Posterior vena cava (tissue), 2 donors: Measurements from ENCODE around the gene RNF208. TPM values are rescaled to one million over a fixed set of nuclear protein-coding genes. Genes with fewer than 3 reads are reported as not detected.

Experiments
- DNase-seq: peaks from one replicate; pipeline ENCODE4 v3.0.0-alpha.2; 2020; ENCODE audit warnings: low spot score
- intact Hi-C, 2 donors: fragments of 100-400 bp; cut with DNase I; formaldehyde crosslinking; loops; one replicate each; pipeline versions ENCODE4 v1.14.1 to v1.14.2; 2022 to 2023
- total RNA-seq, 2 donors: library from RNA; stranded (reverse); fragmentation: NEBNext Ultra II Directional; extraction: Animal tissue kit (Norgen Biotek cat#: 25700); gene quantifications; one replicate each; pipeline ENCODE4 v1.2.1, GENCODE V29; 2021
- donor health status: DM: yes; HTN: yes; CAD: no.
- donor health status: DM: yes; HTN: yes; CAD: no.

The RNF208 gene
- total RNA-seq, 2 donors from 2014 or later, result 2.3 to 2.7 TPM

GRCh38 chr9:137187386-137187785, 34.7 kb downstream of the RNF208 start:
- no peak for DNase-seq
- intact Hi-C loops, result no loop called here

DNA sequence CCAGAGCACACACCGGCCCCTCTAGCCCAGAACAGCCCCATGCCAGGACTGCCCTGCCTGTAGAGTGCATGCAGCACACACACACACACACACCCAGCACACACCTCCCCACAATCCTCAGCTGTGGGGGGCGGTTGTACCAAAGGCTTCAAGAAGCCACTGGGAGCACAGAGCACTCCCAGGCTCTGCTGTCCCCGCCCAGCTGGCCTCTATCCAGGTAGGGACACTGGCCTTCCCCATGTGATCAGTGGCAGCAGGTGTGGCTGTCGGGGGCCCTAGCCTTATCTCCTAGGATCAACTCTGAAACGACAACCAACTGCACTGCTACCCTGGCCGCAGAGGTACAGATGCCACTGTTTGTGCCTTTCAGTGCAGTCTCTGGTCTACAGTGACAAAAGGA, 35.7 kb downstream of the RNF208 start:
- DNase-seq, result no peak
- intact Hi-C loops, result no loop called here

- intact Hi-C loops, result no loop called here
- DNase-seq, result no peak
Measured at GRCh38 chr9:137185921-137186320, 36.1 kb downstream of the RNF208 start.

DNA sequence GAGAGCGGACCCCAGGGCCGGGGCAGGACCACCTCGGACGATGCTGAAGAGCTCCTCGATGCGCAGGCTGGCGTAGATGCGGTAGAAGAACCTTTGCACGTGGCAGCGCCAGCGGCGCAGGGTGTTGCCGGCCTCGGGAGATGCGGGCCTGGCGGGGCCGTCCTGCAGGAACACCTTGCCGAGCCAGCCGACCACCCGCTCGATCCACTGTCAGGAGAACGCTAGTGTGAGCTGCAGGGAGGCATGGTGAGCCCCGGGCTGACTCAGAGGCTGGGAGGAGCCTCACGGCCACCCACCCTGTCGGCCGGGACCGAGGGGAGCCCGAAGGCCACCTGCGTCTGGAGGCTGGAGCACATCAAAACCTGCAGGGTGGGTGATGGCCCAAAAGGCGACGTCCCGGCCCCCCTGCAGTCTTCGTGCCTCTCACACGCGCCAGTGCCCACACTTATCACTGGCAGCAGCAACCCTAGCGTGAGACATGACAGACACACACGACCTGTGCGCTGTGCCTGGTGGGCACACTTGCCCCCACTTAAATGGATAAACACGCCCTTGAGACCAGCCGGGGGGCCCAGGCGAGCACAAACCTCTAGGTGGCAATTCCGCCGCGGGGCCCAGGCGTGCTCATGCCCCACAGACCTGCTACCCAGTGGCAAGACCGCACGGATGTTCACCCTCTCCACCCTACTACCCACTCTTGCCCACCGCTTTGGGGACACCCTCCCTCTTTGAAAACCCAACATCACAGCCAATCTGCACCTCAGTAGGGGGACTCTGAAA, 37.0 kb downstream of the RNF208 start:
- intact Hi-C loops, result no loop called here
- no peak for DNase-seq

DNA sequence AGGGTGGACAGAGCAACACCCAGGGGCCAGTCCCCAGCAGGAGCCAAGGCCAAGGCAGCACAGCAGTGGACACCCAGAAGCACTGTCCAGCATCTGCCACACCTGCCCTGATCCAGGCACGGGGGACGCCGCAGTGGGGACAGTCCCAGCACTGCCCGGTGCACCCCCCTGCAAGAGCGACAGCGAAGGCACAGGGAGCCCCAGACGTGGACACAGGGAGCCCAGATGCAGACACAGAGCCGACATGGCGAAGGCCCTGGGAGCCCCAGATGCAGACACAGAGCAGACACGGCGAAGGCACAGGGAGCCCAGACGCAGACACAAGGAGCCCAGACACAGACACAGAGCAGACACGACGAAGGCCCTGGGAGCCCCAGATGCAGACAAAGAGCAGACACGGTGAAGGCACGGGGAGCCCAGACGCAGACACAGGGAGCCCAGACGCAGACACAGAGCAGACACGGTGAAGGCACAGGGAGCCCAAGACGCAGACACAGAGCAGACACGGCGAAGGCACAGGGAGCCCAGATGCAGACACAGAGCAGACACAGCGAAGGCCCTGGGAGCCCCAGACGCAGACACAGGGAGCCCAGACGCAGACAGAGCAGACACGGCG, 38.0 kb downstream of the RNF208 start:
- intact Hi-C loops, result no loop called here
- DNase-seq, result no peak

- intact Hi-C loops, result no loop called here
- DNase-seq, result no peak
Measured at GRCh38 chr9:137182836-137183235, 39.2 kb downstream of the RNF208 start.

GRCh38 chr9:137181680-137182079, 40.4 kb downstream of the RNF208 start:
- intact Hi-C loops, result no loop called here
- DNase-seq, result no peak

DNA sequence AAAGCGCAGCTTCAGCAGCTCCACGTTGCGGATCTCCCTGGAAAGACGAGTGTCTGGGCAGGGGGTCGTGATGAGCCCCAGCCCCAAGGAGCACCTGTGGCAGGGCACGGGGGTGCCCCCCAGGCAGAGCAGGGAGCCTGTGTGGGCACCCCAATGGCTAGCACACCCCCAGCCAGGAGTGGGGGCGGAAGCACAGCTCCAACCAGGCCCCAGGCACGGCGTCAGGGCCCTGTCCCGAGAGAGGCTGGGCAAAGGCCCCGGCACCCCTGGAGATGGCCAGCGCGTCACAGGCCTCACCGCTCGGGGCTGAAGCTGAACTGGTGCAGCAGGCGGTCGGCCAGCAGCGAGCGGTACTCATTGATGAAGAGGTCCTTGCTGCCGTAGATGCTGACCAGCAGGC, 41.5 kb downstream of the RNF208 start:
- intact Hi-C loops, result no loop called here
- no peak for DNase-seq

- intact Hi-C loops, result no loop called here
Measured at GRCh38 chr9:137179761-137180160, 42.3 kb downstream of the RNF208 start.

DNA sequence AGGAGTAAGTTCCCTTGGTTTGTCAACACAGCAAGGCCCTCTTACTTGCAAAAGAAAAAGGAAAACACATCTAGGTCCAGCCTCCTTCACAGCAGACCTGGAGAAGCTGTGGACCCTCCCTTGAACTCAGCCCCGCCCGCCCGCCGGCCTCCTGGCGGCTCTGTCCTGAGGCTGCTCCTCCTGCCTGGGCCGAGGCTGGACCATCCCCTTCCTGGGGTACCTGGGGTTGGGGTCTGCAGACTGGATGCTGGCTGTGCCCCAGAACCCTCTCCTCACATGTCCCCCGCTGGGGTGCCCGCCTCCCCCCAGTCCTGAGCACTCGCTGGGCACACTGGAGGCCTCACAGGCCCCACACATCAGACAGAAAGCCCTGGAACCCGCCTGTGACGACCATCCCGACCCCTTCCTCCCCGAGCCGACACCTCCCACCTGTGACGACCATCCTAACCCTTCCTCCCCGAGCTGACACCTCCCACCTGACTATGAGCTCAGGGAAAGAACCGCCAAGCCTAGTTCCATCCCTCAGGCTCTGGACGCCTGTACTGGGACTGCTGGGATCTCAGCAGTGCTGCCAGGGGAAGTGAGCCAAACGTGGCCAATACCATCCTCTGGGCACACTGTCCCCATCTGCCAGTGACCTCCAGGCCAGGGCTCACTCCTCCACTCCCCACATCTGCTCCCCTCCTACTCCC, 43.0 kb downstream of the RNF208 start:
- DNase-seq, result no peak

More at GRCh38 chr9:137179761-137180160, 42.3 kb downstream of the RNF208 start:
- no peak for DNase-seq

GRCh38 chr9:137178201-137178938, 43.7 kb downstream of the RNF208 start:
- intact Hi-C loops, result no loop called here
- no peak for DNase-seq

More for the DNA sequence above, 43.0 kb downstream of the RNF208 start:
- intact Hi-C loops, result no loop called here

DNA sequence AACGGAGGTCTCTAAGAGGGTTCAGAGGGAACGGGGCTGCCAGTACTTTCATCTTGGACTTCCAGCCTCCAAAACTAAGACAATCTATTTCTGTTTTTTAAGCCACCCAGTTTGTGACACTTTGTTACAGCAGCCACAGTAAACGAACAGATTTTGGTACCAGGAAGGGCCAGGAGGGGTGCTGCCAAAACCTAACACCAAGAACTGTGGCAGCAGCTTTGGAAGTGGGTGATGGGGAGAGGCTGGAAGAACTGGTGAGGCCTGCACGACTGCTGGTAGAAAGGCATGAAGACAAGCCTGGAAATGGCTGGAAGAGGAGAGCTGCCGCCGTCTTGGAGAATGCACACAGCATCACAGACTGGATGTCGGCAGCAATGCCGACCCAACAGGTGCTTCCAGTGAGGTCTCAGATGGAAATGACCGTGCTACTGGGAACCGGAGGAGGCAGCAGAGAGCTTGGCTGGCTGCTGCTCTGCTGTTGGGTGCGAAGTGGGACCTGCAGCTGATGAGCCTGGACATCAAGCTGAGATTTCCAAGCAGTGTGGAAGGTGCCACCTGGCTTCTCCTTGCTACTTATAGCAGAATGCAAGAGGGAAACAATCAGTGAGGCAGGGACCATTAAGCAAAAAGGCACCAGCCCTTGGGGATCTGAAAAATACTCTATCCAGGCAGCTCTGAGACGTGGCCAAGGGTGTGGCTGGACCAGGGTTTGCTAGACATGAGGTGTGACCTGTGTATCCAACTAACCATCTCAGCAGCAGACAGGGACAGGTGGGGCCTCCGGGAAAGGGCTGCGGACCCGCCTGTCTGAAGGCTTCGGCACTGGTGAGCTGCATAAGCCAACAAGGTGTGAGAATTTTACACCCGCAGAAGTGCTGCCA, 45.5 kb downstream of the RNF208 start:
- intact Hi-C loops, result no loop called here
- no peak for DNase-seq

GRCh38 chr9:137175345-137175961, 46.6 kb downstream of the RNF208 start:
- no peak for DNase-seq
- intact Hi-C loops, result no loop called here

- intact Hi-C loops, result no loop called here
- DNase-seq, result no peak
Measured at GRCh38 chr9:137174722-137175293, 47.2 kb downstream of the RNF208 start.

GRCh38 chr9:137173796-137174664, 48.0 kb downstream of the RNF208 start:
- intact Hi-C loops, result no loop called here
- DNase-seq, result no peak

DNA sequence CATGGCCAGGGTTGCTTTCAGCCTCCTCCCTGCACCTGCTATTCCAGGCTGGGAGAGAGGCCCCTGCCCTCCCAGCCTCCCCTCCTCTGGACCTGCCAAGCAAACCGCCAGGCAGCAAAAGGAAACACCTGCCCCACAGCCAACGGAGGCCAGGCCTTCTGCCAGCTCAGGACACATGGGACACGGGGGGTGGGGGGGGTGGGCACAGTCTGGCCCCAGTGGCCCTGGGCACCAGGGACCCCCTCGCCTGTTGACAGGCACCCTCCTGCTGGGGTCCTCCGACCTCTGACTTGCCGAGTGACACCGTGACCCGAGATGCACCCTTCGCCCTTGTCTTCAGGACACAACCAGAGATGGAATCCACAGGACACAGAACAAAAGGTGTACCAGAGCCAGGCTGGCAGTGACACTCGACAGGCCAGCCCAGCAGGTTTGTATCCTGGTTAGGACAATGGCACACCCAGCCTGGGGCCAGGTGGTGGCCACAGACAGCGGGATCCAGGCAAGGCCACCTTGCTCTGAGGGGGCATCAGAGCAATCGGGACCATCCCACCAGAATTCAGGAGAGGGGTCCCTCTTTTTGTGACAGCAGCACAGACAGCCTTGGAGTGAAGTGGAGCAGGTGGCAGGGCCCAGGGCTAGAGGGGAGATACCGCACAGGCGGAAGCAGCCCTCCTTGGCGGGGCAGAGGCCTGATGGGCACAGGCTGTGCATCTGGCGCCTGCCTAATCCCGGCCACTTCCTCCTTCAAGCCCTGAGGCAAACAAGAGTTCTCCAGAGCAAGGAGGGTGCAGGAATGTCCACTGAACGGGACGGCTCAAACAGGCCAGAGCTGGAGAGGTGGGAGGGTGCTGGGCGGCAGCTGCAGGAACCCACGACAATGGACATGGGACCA, 48.9 kb downstream of the RNF208 start:
- intact Hi-C loops, result no loop called here
- no peak for DNase-seq
